GM21825 (cell line): ENCODE data around the gene GTF2A1.

Experiments used
- ATAC-seq: cut with Tn5 transposase; IDR thresholded peaks from one replicate; pipeline ENCODE4 v1.9.1; 2021; ENCODE audit warnings: mild to moderate bottlenecking, moderate library complexity; ENCODE audit not compliant: unreplicated experiment

The GTF2A1 gene

DNA sequence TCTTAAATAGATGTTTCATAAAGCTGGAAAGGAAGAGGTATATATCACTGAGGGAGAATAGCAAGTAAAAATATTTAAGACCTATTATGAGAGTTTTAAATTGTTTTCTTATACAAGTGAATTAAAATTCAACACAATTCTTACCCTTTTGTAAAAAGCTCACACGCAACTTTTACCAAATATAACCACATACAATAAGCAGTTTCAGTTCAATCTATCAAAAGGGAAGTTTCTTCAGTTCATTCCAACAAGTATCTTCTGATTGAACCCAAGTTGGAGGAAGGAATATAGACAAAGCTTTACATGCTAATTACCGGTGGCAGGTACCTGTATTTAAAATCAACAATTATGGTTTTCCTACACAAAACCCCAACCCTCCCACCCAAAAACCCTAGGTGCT, 41.1 kb downstream of the GTF2A1 start:
- ATAC-seq: no peak

DNA sequence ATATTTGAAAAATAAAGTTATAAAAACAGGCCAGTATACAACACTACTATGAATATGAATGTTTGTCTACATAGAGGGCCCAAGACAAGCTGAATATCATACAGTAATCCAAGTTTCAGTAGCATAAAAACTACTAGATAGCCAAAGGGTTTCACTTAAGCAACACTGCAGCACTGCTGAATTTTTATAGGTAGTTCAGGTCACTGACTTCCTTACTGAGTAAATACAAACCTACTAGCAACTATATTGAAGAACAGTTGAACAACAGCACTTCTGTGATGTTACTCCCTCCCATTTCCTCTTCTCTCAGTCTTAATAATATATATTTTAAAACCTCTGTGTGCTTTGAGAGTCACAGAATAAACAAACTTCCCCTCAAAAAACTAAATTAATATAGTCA, 42.7 kb downstream of the GTF2A1 start:
- peak; percentile 54 for ATAC-seq

DNA sequence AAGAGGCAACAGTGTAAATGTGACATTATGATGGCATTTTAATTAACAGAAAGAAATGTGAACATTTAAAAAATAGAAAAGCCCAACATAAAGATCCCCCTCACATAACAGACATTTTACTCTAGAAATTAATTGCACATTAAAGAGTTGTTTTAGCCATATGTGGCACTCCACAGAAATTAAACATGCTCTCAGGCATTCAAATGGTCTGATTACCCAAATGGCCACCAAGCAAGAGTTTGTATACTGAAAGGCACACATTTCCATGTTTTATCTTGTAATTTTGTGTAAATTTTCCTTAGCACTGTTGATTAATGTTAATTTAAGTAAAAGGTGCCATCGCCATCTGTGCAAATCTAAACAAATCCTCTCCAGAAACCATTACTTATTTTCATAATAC, 43.5 kb downstream of the GTF2A1 start:
- no peak for ATAC-seq

DNA sequence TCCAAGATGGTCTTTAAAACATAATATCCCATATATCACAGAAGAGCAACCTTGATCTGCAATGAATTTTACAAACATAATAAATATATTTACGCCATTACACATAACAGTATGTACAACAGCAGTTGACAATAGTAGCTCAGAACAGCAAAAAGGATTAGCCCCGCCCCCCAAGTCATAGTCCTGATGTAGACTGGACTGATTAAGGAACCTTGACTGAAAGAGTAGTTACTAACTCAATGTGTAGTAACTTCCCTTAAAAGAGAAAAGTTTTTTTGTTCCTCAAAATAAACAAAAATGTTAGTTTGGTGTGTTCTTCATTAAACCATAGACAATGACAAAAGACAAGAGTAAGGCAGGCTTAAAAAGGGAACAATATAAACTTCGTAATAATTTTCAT, 44.5 kb downstream of the GTF2A1 start:
- ATAC-seq: no peak

DNA sequence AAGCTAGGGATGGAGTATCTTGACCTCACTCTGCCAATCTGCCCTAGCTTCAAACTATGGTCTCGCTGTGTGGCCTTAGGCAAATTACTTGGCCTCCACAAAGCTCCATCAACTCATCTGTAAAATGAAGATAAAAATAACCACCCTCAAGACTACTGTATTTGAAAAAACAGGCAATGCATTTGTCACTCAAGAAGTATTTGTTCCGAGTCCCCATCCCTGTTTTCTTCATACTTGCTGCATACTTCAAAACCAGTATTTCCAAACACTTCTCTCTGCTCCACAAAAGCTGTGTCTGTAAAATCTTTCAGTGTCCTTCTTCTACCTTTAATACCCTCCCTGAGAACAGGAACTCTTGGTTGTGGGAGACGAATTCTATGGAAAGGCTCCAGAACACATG, 47.9 kb downstream of the GTF2A1 start:
- ATAC-seq: no peak

DNA sequence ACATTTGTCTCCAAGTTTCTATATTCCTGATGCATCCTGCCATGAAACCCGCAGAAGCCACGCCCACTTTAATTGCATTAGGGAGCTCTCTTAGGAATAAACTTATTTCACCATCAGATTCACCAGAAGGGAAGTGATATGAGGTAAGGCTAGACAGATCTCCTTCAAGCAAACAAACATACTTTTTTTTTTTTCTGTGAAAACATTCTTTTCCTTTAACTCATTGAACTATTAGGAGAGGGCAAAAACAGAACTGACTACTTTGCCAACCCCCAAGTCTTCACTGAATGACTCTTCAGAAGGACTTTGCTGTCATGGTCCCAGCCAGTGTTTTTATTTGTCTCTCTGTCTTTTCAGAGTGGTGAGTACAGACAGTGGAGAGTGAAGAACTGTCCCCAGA, 48.4 kb downstream of the GTF2A1 start:
- no peak for ATAC-seq

DNA sequence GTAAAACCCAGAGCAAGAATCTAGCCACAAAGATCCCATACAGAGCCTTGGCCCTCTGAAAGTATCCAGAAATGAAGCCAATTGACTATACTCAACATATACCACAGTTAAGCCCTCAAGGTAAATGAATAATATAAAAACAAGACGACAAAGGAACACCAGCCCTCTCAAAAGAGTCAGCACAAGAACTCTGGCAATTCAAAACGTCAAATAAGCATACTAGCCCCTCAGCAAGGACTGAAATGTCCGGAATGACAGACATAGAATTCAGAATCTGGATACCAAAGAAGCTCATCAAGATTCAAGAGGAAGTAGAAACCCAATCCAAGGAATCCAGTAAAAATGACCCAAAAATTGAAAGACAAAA, 49.9 kb downstream of the GTF2A1 start:
- ATAC-seq: no peak

DNA sequence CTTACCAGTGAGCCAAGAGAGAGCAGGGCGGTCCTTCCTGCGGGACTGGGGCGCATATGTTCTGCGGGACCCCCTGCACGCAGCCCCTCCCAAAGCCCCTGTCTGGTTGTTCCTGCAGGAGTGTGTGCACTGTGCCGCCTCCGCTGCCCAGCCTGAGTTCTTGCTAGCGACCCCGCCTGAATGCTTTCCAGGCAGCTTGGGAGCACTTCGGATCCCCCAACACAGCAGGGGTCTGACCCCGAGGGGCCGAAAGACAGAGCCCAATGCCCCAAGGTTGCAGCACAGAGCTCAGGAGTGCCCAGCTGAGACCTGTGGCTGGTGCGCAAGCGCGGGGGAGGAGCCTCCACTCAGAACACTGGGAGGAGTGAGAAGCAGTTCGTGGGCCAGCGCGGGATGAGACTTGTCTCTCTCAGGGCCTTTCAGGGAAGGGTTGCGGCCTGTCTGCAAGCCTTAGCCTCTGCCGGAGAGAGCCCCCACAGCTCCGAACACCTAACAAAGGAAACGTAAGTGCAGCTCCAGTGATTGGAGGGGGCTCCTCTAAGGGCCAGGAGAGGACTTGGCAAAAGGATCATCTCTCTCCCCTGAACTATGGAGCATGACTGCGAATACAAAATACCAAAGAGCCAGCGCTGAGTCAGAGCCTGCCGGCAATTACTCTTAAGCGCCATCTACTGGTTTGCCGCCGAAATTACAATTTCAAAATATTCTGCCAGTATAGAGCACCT, 50.5 kb downstream of the GTF2A1 start:
- ATAC-seq: peak; percentile 94

DNA sequence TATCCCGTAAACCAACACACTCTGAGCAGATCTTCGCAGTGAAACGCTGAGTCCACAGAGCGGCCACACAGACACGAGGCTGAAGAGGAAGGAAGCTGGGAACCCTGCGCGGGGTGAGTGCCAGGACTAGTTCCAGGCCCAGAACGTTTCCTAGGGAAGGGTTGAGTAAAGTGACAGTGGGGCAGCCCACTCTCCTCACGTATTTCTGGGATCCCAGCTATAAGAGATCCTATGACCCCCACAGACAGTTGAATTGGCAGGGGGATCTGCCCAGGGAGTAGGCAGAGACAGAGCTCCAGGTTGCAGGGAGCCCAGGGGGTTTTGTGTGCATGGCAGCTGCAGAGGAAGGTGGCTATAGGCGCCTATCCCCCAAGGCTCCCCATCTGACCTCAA, 51.1 kb downstream of the GTF2A1 start:
- peak; percentile 22 for ATAC-seq

DNA sequence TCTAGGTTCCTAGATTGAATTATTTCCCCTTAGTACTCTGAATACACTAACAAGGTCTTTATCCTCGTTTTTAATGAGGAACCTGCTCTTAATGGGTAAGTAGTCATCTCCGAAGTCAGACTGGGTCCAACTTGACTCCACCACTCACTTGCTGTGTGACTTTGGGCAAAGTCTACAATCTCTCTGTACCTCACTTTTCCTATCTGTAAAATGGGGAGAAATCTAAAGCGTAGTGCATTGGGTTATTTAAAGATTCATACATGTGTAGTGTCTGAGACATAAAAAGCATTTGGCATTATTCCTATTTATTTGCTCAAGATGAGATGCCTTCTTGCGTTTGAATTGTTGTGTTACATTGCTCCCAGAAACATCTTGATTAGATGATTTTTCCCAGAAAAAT, 51.5 kb downstream of the GTF2A1 start:
- ATAC-seq: no peak

DNA sequence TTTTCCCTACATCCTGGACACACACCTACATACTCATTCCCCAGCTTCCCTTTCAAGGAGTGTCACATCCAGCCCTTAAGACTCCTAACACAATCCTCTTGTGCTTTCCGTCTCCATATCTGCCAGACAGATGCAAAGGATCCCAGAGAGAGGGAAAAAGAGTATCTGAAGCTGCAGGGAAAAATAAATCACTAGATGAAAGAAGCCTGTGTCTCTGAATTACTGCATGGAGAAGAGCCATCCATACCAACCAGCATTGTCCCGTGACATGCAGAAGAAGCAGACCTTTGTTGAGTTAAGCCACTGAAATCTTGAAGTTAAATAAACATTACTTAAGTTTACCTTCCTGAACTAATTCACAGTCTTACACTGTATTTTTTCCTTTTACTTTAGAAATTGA, 54.6 kb downstream of the GTF2A1 start:
- no peak for ATAC-seq

DNA sequence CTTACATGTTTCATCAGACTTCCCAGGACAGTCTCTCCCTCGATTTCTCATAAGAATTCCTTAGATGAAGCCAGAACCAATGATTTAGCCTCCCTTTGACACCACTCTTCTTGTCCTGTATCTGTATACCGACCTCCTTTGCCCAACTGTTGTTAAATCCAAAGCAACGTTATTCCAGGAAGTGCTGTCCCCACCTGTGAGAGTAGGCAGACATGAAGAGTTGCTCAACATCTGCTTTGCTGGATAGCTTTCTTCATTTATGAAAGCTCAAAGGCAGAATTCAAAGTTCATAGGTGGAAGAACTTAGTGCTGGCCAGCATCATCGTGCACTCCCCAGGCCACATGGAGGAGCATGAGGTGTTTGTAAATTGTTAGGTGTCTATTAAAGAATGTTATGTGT, 55.6 kb downstream of the GTF2A1 start:
- no peak for ATAC-seq

DNA sequence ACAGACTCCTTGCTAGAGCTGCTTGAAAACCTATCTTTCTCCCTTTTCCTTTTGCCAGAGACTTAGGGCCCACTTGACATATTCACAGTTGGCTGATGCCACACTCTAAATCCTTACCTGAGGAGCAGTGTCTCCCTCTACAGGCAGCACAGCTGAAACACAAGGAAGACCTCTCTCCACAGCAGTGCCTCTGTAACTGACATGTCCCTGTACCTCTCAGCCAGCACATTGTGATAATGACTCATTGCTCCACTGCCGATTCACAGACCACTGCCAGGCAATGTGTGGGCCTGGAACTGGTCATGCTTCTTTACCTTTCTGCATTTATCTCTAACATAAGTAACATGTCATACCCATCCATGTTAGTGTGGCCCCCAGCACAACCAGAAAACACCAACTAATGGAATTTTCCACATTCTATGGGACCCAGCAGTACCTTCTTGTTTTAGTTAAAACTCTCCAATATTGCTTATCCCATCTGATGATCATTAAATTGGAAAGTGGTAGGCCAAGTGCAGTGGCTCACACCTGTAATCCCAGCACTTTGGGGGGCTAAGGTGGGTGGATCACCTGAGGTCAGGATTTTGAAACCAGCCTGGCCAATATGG, 56.5 kb downstream of the GTF2A1 start:
- ATAC-seq: peak; percentile 84

DNA sequence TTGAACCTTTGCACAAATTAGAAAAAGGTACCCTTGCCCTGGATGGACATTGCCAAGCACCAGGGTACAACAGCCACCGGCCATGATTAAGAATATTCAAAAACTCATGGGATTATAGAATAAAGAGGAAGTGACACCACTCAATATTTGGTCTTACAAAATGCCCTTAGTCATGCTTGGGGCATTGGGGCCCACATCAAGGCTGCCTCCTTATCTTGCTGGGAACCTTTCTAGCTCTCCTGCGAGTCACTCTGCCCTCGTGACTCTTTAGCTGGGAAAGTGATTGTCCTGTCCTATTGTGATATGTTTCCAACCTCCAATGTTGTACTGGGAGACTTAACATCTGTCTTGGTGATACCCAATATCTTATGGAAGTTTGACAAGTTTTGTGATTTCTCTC, 57.8 kb downstream of the GTF2A1 start:
- ATAC-seq: no peak

DNA sequence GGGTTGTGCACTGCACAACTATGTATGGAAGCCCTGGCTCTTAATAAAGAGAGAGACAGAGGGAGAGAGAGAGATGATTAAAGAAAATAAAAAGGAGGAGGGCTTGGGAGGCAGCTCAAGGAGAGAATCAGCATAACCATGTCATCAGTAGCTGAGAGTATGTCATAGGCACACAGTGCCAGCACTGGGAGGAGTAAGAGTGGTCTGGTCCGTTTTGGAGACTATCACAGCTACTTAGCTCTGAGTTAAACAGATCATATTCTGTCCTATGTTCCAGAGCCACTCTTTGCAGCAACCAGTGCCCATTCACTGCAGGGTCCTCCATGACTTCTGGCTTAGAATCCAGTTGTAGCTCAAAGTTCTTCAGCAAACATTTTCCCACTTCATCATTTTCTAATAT, 59.0 kb downstream of the GTF2A1 start:
- ATAC-seq: no peak

DNA sequence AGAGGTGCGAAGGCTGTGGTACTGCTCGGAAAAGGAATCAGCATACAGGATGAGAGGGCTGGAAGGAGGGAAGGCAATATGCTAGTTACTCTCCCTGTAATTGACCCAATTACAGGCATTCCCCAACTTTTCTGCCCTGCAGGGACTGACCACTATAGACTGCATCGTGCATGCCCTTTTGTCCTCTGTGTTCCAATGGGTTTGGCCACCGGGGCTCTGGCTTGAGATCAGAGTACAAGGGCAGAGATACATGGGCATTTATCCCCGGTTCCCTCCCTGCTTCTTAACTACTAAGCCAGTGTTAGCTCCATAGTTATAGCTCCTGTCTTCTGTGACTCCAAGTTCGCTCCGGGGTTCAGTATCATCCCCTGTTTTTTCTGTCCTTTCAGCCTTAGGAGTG, 59.7 kb downstream of the GTF2A1 start:
- no peak for ATAC-seq

DNA sequence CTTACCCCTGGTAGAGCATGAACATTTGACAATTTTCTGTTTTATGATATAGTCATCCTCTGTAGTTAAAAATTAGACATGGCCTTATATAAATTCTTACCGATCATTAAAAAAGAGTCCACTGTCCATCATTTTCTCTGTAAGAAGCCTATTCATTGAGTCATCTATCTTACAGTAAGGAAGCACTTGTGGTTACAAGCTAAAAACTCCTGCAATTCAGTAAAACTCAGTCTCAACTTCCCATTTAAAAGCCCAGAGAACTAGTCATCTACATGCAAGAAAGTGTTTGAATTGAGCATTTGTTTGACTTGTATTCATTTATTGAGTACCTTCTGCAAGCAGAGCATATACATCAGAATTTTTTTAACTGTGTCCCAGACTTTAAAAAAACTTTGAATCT, 63.3 kb downstream of the GTF2A1 start:
- ATAC-seq: no peak

DNA sequence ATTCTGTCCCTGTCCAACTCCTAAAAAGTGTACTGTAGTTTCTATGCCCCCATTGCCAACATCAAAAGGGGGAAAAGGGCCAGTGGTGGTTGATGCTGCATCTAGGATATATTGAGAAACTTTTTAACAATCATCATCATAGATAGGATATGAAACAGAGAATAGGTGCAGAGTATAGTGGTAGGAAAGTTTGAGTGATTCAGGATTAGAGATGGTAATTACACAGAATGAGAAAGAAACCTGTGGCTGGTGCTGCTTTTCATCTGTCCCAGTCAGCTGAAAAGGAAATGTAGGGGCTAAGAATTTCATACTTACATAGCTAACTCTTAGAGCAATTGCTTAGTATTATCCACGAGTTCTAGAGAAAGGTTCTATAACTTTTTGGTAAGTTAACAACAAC, 67.6 kb downstream of the GTF2A1 start:
- ATAC-seq: no peak

DNA sequence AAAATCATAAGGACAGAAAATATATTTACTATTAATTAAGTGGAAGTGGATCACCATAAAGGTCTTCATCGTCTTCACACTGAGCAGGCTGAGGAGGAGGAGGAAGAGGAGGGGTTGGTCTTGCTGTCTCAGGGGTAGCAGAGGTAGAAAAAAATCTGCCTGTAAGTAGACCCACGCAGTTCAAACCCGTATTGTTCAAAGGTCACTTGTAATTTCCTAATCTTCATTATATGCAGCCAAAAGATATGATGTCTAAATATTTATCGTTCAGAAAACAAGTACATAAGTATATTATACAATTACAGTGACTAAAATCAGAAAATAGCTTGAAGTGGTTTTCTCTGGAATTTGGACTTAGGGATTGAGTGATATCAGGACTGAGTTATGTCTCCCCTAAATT, 72.1 kb downstream of the GTF2A1 start:
- no peak for ATAC-seq

DNA sequence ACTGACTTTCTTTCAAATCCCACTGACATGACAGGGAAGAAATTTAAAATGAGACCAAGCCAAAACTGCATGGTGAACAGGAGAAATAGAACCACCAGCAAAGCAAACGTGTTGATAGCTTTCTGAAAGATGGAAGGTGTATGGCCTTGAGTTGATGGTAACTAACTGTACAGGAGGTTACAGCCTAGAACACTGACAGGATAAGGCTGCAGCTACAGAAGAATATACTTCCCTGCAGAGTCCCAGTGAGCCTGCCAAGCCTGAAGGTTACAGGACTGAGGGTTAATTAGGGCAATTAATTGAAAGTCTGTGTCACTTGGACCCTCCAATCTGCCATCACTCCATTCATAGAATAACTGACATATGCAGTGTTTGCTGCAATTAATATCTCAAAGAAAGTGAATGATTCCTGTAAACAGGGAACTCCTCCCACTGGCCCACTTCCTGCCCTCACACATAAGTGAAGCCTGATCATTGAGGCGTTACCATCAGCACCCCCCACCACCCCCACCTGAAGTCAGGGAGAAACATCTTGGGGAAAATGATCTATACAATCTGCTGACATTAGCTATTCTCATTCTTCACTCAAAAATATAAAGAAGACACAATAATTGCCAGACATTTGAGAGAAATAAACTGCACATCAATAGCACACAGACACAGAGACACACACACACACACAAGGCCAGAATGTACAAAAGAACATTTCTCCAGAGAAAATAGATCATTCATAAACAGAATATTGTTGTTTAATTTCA, 73.4 kb downstream of the GTF2A1 start:
- peak; percentile 82 for ATAC-seq

DNA sequence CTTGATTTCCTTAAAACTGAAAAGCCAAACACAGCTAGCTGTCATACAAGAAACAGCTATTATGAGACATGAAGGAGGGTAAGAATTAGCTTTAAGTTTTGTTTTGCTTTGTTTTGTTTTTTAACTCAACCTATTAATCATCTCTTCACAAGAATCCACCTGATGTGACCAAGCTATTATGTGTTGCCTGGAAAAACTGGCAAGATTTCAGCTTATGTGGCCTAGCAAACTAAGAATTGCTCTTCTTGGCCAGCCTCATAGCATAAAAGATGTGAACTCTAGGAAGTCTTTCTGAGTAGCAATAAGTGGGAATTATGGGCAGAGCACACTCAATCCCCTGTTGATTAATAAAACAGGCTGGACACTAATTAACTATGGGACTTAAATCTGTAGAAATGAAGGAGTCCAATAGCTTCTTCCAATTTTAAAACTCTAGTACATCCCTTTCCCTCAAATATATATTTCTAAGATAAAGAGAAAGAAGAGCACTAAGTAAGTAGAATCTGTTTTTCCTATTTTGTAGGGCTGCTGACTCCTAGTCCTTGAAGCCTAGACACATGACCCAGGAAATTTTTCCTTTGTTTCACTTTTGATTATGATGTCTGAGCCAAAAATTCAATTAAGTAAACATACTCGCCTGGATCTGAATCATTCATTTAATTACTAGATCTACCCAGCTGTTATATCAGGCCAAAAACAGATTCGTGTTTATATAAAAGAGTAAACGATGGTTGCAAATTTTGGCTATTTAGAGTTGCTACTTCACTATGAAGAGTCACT, 75.7 kb downstream of the GTF2A1 start:
- ATAC-seq: no peak

DNA sequence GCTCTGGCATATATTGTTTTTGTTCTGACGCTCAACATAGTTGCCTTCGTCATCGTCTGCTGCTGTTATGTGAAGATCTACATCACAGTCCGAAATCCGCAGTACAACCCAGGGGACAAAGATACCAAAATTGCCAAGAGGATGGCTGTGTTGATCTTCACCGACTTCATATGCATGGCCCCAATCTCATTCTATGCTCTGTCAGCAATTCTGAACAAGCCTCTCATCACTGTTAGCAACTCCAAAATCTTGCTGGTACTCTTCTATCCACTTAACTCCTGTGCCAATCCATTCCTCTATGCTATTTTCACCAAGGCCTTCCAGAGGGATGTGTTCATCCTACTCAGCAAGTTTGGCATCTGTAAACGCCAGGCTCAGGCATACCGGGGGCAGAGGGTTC, 77.0 kb downstream of the GTF2A1 start:
- ATAC-seq: no peak
